ENCODE data around the gene TMEM80. TPM values are rescaled to one million over a fixed set of nuclear protein-coding genes. Genes with fewer than 3 reads are reported as not detected.
"Not testable (repeated sequence)": the region's sequence is repeated elsewhere in the genome, so short reads cannot be mapped to it uniquely, and the experiment has no call there.

The TMEM80 gene
- total RNA-seq, 1 experiment from 2014 or later, result 25.4 TPM

DNA sequence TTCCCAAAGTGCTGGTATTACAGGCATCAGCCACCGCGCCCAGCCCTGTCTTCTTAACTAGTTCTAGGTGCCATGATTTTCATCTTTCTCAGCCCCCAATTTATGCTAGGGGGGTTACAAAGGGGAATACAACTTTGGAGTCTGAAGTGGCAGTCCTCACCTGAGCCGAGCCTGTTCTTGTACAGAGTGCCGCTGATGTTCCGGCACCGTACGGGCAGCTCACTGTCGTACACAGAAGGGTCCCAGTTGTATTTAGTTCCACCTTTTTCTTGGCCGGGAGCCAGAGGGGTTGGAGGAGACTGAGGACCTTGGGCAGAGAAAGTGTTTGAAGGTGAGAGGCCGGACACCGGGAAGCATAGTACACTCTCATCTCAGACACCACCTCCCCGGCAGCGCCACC, 7.9 kb upstream of the TMEM80 start:
- no peaks in the 10 kb centered on the region for H3K27me3 ChIP-seq (ENCODE audit: low read length)
- H4K20me1 ChIP-seq (ENCODE audit: insufficient read depth, low read depth, low read length), result 0 out of 2 replicates have a peak, but pooled peaks cover 7% of the 10 kb centered on the region
- H3K9me2 ChIP-seq (replicated peaks; ENCODE audit: insufficient read depth, low read length), result no peaks in the 10 kb centered on the region
- H3K9ac ChIP-seq (ENCODE audit: low read length), result no peak overlapping the region
- no peak overlapping the region for H3K27ac ChIP-seq (ENCODE audit: low read length)
- no peak overlapping the region for H3K4me3 ChIP-seq (ENCODE audit: low read length)
- no peak for DNase-seq
- H3K9me3 ChIP-seq (ENCODE audit: low read length), result no peaks in the 10 kb centered on the region
- H3K4me1 ChIP-seq (ENCODE audit: low read length), result no peaks in the 10 kb centered on the region
- H3K36me3 ChIP-seq (ENCODE audit: insufficient read depth, low read length), result peaks cover 17% of the 10 kb centered on the region
- H2AFZ ChIP-seq (ENCODE audit: low read length), result no peak overlapping the region
- peaks cover 22% of the 10 kb centered on the region for H3K79me2 ChIP-seq (ENCODE audit: low read length)
- no peak overlapping the region for H3K4me2 ChIP-seq (ENCODE audit: low read depth, low read length, poor library complexity, severe bottlenecking)

GRCh38 chr11:688681-689080, 6.9 kb upstream of the TMEM80 start:
- H3K27ac ChIP-seq (ENCODE audit: low read length), result no peak overlapping the region
- no peak overlapping the region for H3K9ac ChIP-seq (ENCODE audit: low read length)
- H3K4me3 ChIP-seq (ENCODE audit: low read length), result no peak overlapping the region
- no peak overlapping the region for H2AFZ ChIP-seq (ENCODE audit: low read length)
- H3K36me3 ChIP-seq (ENCODE audit: insufficient read depth, low read length), result peaks cover 10% of the 10 kb centered on the region
- peaks cover 9% of the 10 kb centered on the region for H3K4me1 ChIP-seq (ENCODE audit: low read length)
- H3K9me2 ChIP-seq (replicated peaks; ENCODE audit: insufficient read depth, low read length), result no peaks in the 10 kb centered on the region
- no peak overlapping the region for H3K4me2 ChIP-seq (ENCODE audit: low read depth, low read length, poor library complexity, severe bottlenecking)
- DNase-seq, result no peak
- H3K9me3 ChIP-seq (ENCODE audit: low read length), result no peaks in the 10 kb centered on the region
- peaks cover 31% of the 10 kb centered on the region for H3K79me2 ChIP-seq (ENCODE audit: low read length)
- H4K20me1 ChIP-seq (ENCODE audit: insufficient read depth, low read depth, low read length), result 0 out of 2 replicates have a peak, but pooled peaks cover 7% of the 10 kb centered on the region
- no peaks in the 10 kb centered on the region for H3K27me3 ChIP-seq (ENCODE audit: low read length)

DNA sequence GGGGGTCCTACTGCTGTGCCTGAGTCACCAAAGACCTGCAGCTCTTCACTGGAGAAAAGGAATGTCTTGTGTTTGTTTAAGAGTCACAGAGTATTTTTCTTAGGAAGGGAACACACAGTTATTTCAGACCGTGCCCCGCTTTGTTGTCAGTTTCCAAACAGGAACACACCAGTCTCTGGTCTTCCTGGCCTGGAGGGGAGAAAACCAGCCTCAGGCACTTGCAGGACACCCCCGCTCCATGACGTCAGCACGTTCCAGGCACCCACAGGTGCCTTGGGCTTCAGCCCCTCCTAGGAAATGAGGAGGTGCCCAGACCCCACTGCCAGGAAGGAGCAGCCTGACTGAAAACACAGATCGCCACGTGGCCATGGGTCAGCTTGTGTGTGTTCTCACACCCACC, 6.0 kb upstream of the TMEM80 start:
- Histone ChIP-seq H3K4me2 (ENCODE audit: low read depth, low read length, poor library complexity, severe bottlenecking) (no peak overlapping the region), H3K36me3 (ENCODE audit: insufficient read depth, low read length) (peaks cover 6% of the 10 kb centered on the region), H3K79me2 (ENCODE audit: low read length) (peaks cover 38% of the 10 kb centered on the region), H3K4me1 (ENCODE audit: low read length) (peaks cover 18% of the 10 kb centered on the region), H3K9ac (ENCODE audit: low read length) (no peak overlapping the region), H4K20me1 (ENCODE audit: insufficient read depth, low read depth, low read length) (0 out of 2 replicates have a peak, but pooled peaks cover 7% of the 10 kb centered on the region), H3K9me2 (replicated peaks; ENCODE audit: insufficient read depth, low read length) (no peaks in the 10 kb centered on the region), H3K9me3 (ENCODE audit: low read length) (no peaks in the 10 kb centered on the region), H3K27me3 (ENCODE audit: low read length) (no peaks in the 10 kb centered on the region), H3K4me3 (ENCODE audit: low read length) (no peak overlapping the region), H2AFZ (ENCODE audit: low read length) (no peak overlapping the region), H3K27ac (ENCODE audit: low read length) (no peak overlapping the region)
- no peak for DNase-seq

DNA sequence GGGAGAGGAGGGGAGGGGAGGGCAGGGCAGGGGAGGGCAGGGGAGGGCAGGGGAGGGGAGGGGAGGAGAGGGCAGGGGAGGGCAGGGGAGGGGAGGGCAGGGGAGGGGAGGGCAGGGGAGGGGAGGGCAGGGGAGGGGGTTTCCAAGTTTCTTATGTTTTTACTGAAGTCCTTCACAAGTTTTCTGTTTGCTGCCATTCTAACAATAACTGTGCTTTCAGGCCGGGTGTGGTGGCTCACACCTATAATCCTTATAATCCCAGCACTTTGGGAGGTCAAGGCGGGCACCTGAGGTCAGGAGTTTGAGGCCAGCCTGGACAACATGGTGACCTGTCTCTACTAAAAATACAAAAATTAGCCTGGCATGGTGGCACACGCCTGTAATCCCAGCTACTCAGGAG, 5.4 kb upstream of the TMEM80 start:
- not testable (repeated sequence) for H3K9me2 ChIP-seq (replicated peaks; ENCODE audit: insufficient read depth, low read length); H3K4me3 ChIP-seq (ENCODE audit: low read length); H3K4me2 ChIP-seq (ENCODE audit: low read depth, low read length, poor library complexity, severe bottlenecking); H3K9me3 ChIP-seq (ENCODE audit: low read length); H3K27ac ChIP-seq (ENCODE audit: low read length); H4K20me1 ChIP-seq (ENCODE audit: insufficient read depth, low read depth, low read length); H2AFZ ChIP-seq (ENCODE audit: low read length); H3K9ac ChIP-seq (ENCODE audit: low read length); H3K36me3 ChIP-seq (ENCODE audit: insufficient read depth, low read length); DNase-seq; H3K27me3 ChIP-seq (ENCODE audit: low read length)
- peaks cover 19% of the 10 kb centered on the region for H3K4me1 ChIP-seq (ENCODE audit: low read length)
- peaks cover 38% of the 10 kb centered on the region for H3K79me2 ChIP-seq (ENCODE audit: low read length)

GRCh38 chr11:690738-691633, 4.6 kb upstream of the TMEM80 start:
- peaks cover 19% of the 10 kb centered on the region for H3K4me1 ChIP-seq (ENCODE audit: low read length)
- H3K9me3 ChIP-seq (ENCODE audit: low read length), result no peaks in the 10 kb centered on the region
- 0 out of 2 replicates have a peak, but pooled peaks cover 7% of the 10 kb centered on the region for H4K20me1 ChIP-seq (ENCODE audit: insufficient read depth, low read depth, low read length)
- no peak for DNase-seq
- H3K36me3 ChIP-seq (ENCODE audit: insufficient read depth, low read length), result peaks cover 5% of the 10 kb centered on the region; the same call in 1 of the 2 replicates
- H3K9ac ChIP-seq (ENCODE audit: low read length), result no peak overlapping the region
- no peak overlapping the region for H2AFZ ChIP-seq (ENCODE audit: low read length)
- no peak overlapping the region for H3K27ac ChIP-seq (ENCODE audit: low read length)
- no peaks in the 10 kb centered on the region for H3K9me2 ChIP-seq (replicated peaks; ENCODE audit: insufficient read depth, low read length)
- no peak overlapping the region for H3K4me2 ChIP-seq (ENCODE audit: low read depth, low read length, poor library complexity, severe bottlenecking)
- H3K4me3 ChIP-seq (ENCODE audit: low read length), result no peak overlapping the region
- no peaks in the 10 kb centered on the region for H3K27me3 ChIP-seq (ENCODE audit: low read length)
- peaks cover 38% of the 10 kb centered on the region for H3K79me2 ChIP-seq (ENCODE audit: low read length)

DNA sequence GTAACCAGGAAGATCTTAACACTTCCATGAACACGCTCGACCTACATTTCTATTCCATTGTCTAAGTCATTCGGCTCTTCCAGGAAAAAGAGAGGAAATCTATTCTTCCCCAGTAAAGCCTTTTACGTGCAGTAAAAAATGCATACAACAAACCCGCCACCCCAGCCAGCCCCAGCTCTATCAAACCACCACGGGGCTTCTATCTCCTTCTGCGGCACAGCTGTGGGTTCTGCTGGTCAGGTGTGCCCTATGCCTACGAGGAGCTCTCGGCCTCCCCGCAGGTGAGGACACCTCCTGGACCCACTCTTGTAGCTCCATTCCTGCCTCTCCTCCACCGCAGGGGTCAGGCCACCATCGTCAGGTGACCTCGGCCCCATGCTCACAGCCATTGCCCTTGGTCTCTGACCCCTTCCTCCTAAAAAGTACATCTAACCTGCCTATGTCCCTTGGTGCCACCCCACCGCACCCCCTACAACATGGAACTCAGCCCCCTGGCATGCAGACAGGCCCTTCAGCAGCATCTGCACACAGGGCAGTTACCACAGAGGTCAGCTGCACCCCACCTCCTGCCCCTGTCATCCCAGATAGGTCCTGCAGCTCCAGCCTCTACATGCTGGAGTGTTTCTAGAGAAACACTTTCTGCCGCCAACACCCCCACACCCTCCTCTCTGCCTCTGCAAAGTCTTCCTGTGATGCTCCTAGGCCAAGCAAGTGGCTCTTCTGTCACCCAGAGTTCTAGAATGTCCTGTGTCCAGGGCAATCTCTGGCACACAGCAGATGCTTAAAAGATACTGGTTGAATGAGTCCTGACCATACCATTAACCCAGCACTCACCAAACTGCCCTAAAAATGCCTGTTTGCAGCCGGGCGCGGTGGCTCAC, 3.7 kb upstream of the TMEM80 start:
- H3K4me3 ChIP-seq (ENCODE audit: low read length), result no peak overlapping the region
- no peak for DNase-seq
- no peaks in the 10 kb centered on the region for H3K36me3 ChIP-seq (ENCODE audit: insufficient read depth, low read length)
- 0 out of 2 replicates have a peak, but pooled peaks cover 7% of the 10 kb centered on the region for H4K20me1 ChIP-seq (ENCODE audit: insufficient read depth, low read depth, low read length)
- no peaks in the 10 kb centered on the region for H3K9me2 ChIP-seq (replicated peaks; ENCODE audit: insufficient read depth, low read length)
- H3K9ac ChIP-seq (ENCODE audit: low read length), result no peak overlapping the region
- peaks cover 27% of the 10 kb centered on the region for H3K4me1 ChIP-seq (ENCODE audit: low read length)
- H3K79me2 ChIP-seq (ENCODE audit: low read length), result peaks cover 41% of the 10 kb centered on the region
- no peak overlapping the region for H2AFZ ChIP-seq (ENCODE audit: low read length)
- H3K27me3 ChIP-seq (ENCODE audit: low read length), result no peaks in the 10 kb centered on the region
- H3K27ac ChIP-seq (ENCODE audit: low read length), result no peak overlapping the region
- H3K4me2 ChIP-seq (ENCODE audit: low read depth, low read length, poor library complexity, severe bottlenecking), result no peak overlapping the region
- no peaks in the 10 kb centered on the region for H3K9me3 ChIP-seq (ENCODE audit: low read length)

GRCh38 chr11:692824-693414, 2.7 kb upstream of the TMEM80 start:
- peak overlapping the region; percentile 84; the same call in 1 of the 2 replicates for H3K4me3 ChIP-seq (ENCODE audit: low read length)

More at GRCh38 chr11:692824-693414, 2.7 kb upstream of the TMEM80 start:
- peaks cover 36% of the 10 kb centered on the region for H3K4me1 ChIP-seq (ENCODE audit: low read length)
- no peaks in the 10 kb centered on the region for H3K36me3 ChIP-seq (ENCODE audit: insufficient read depth, low read length)
- H4K20me1 ChIP-seq (ENCODE audit: insufficient read depth, low read depth, low read length), result 0 out of 2 replicates have a peak, but pooled peaks cover 7% of the 10 kb centered on the region
- no peaks in the 10 kb centered on the region for H3K9me3 ChIP-seq (ENCODE audit: low read length)
- H3K27me3 ChIP-seq (ENCODE audit: low read length), result no peaks in the 10 kb centered on the region
- H2AFZ ChIP-seq (ENCODE audit: low read length), result no peak overlapping the region
- peaks cover 41% of the 10 kb centered on the region for H3K79me2 ChIP-seq (ENCODE audit: low read length)
- DNase-seq, result no peak
- peak overlapping the region; percentile 90 for H3K9ac ChIP-seq (ENCODE audit: low read length)
- H3K4me2 ChIP-seq (ENCODE audit: low read depth, low read length, poor library complexity, severe bottlenecking), result peak overlapping the region; percentile 78
- no peak overlapping the region for H3K27ac ChIP-seq (ENCODE audit: low read length)
- H3K9me2 ChIP-seq (replicated peaks; ENCODE audit: insufficient read depth, low read length), result no peaks in the 10 kb centered on the region

Data from Karpas-422 (cell line).